ENCODE data around the gene DDX41.

DDX41 gene

DNA sequence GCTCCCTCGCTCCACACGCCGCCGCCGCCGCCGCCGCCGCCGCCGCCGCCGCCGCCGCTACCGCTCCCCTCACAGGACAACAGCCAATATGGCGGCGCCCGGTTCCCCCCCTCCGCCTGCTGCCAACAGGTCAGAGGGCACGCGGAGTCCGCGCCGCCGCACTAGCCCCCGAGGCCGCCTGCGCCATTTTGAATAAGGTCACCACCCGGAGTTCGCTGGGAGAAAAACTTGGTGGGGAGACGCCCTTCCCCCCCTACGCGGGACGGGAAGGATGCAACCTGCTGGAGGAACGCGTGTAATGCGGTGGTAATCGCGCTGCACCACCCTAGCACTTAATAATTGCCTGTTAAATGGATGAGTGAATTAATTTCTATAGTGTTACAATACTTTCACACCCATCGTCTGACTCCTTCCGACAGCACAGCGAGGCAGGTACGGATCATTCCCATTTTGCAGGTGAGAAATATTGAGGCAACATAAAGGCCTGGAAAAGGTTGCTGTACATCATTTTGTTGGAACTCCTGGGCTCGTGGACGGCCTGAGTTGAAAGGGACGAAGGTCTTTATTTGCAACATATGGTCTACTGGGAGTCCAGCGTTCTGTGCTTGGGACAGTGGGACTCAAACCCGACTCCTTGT is 37.8 kb upstream of the DDX41 start, which contains the start of gene FAM193B:
Gene FAM193B (minus strand): TSS at position 90 of the 638 bp plus-strand sequence. CDS start 105 bp downstream, outside the sequence.
- H3K4me3 ChIP-seq (ENCODE audit: low read depth, low read length) = peak within 1 kb of the TSS; percentile 85
- DNase-seq (ENCODE audit: low read depth) = peak; percentile 92
- TF ChIP-seq, protein P1, sequence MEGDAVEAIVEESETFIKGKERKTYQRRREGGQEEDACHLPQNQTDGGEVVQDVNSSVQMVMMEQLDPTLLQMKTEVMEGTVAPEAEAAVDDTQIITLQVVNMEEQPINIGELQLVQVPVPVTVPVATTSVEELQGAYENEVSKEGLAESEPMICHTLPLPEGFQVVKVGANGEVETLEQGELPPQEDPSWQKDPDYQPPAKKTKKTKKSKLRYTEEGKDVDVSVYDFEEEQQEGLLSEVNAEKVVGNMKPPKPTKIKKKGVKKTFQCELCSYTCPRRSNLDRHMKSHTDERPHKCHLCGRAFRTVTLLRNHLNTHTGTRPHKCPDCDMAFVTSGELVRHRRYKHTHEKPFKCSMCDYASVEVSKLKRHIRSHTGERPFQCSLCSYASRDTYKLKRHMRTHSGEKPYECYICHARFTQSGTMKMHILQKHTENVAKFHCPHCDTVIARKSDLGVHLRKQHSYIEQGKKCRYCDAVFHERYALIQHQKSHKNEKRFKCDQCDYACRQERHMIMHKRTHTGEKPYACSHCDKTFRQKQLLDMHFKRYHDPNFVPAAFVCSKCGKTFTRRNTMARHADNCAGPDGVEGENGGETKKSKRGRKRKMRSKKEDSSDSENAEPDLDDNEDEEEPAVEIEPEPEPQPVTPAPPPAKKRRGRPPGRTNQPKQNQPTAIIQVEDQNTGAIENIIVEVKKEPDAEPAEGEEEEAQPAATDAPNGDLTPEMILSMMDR (conservative IDR thresholded peaks at IDR 0.05; ENCODE audit: low read depth, low read length) = peak; percentile 39

DNA sequence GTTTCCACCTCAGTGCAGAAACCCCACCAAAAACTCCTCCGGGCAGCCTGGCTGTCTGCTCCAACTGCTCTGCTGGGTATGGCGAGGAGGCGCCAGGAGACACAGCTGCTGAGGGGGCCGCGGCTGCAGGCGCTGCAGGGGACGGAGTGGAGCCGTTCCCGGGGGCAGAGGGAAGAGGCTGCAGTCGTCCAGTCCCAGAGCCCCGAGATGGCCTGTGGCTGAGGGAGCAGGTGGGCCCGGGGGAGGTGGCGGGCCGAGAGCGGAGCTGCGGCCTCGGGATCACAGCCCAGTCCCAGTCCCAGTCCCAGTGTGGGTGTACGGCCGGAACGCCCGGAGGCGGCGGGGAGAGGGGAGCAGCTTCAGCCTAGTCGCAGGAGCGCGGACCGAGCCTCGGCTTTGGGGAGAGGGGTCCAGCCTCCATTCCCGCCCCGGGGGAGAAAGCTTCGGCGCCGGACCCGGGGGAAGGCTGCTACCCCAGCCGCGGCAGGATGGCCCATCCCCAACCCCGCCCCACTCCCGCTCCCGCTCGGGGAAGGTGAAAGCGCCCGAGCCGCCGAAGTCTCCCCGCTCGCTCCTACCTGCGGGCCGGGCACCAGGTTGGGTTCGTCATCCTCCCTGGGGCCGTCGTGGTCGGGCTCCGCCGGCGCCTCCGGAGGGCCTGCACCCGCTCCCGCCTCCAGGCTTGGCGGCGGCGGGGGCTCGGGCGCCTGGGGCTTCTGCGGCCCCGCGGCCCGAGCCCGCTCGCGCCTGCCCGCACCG is 37.1 kb upstream of the DDX41 start:
- TF ChIP-seq, protein P1 (conservative IDR thresholded peaks at IDR 0.05; ENCODE audit: low read depth, low read length) = no peak
- H3K4me3 ChIP-seq (ENCODE audit: low read depth, low read length) = peak overlapping the region; percentile 85
- DNase-seq (ENCODE audit: low read depth) = no peak

DNA sequence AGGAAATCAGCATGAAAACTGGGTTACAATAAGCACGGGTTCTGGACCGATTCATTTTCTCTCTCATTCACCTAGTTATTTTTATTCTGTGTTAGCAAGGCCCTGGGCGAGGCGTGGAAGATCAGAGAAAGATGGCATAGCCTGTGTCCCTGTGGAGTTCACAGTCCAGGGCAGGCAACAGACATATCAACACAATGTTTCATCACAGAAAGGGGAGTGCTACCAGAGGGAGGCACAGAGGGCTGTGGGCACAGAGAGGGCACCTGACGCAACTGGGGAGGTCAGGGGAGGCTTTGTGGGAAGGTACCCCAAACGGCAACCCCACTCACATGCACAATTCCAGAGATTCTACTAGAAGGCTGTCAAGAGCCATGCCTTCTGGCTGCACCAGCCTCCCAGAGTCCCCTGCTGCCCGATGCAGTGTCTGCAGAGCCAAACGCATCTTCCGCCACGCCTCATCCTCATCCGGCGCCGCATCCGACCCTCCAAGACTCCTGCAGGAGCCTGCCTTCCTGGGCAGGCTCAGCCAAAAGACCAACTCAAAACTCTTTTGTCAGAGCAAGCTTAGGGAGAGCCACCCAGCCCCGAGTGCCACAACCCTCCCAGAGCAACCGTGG is 36.2 kb upstream of the DDX41 start:
- TF ChIP-seq, protein P1 (conservative IDR thresholded peaks at IDR 0.05; ENCODE audit: low read depth, low read length) = peak; percentile 21
- H3K4me3 ChIP-seq (ENCODE audit: low read depth, low read length) = peak overlapping the region; percentile 85
- DNase-seq (ENCODE audit: low read depth) = peak; percentile 31

DNA sequence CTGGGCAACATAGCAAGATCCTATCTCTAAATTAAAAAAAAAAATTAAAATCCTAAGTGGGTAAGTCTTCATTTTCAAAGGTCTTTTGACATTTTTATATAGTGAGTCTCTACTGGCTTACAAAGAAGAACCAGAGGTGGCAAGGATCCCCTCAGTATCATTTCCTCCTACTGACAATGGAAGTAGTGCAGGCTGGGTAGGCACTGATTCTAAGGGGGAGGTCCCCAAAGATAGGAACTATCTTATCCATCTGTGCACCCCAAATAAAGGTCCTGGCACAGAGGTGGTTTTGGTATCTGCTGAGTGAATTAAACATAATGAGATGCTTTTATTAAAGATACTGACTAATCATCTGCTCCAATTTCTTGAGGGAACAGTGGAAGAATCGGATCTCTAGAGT is 33.4 kb upstream of the DDX41 start:
- no peak overlapping the region for H3K4me3 ChIP-seq (ENCODE audit: low read depth, low read length)
- TF ChIP-seq, protein P1 (conservative IDR thresholded peaks at IDR 0.05; ENCODE audit: low read depth, low read length) = no peak
- DNase-seq (ENCODE audit: low read depth) = no peak

DNA sequence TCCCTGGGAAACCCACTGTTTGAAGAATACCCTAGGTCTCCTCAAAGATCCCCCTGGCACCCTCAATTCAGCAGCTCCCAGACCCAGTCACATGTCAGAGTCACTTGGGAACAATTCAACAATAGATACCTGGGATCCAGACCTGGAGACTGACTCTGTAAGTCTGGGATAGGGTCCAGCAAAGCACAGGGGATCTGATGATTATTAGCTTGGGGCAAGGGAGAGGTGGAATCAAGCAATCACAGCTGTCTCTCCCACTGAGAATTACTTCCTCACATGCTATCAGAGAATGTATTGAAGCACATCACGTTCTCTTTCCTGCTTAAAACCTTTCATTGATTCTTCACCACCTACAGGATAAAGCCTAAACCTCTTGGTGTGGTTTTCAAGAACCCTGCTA is 31.7 kb upstream of the DDX41 start:
- DNase-seq (ENCODE audit: low read depth) = no peak
- TF ChIP-seq, protein P1 (conservative IDR thresholded peaks at IDR 0.05; ENCODE audit: low read depth, low read length) = no peak
- H3K4me3 ChIP-seq (ENCODE audit: low read depth, low read length) = no peak overlapping the region

DNA sequence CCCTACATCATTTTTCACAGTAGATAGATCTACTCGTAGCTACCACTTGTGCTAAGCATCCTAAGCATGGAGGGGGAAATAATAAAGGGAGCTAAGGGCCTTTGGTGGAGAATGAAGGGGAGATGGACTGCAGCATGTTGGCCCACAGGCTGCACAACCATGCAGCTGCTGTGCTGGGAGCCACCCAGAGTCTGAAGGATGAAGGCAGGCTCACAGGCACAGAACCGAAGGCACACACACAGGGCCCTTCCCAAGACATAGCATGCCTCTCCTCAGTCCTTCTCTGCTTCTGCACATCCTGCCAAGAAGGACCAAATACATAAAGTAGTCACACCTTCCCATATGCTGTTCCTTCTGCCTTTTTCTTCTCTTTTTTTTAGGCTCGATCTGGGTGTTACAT is 31.0 kb upstream of the DDX41 start:
- no peak for DNase-seq (ENCODE audit: low read depth)
- TF ChIP-seq, protein P1 (conservative IDR thresholded peaks at IDR 0.05; ENCODE audit: low read depth, low read length) = no peak
- no peak overlapping the region for H3K4me3 ChIP-seq (ENCODE audit: low read depth, low read length)

Data from choroid plexus epithelial cell (primary cell).